Muscle of back (tissue), 11 donors: ENCODE data around the gene MRPL10. TPM values are rescaled to one million over a fixed set of nuclear protein-coding genes. Genes with fewer than 3 reads are reported as not detected.

Experiments used
- DNase-seq, 3 donors: peaks; one replicate each; pipeline versions ENCODE4 v3.0.0 to v3.0.0-alpha.2; 2013
- polyA plus RNA-seq, 10 donors: library from polyadenylated mRNA; unstranded; fragments of 120-200 nt; gene quantifications; one replicate each; pipeline ENCODE4 v1.2.1, GENCODE V29; 2013; ENCODE audit not compliant: insufficient read length in 10 of 10

Gene MRPL10
- polyA plus RNA-seq, 10 donors, result 42.9 to 58.5 (median 52.7) TPM

GRCh38 chr17:47862621-47863440 is 31.5 kb upstream of the MRPL10 start:
- DNase-seq, result peak in 1 of 3 donors; percentile 61

- DNase-seq, result no peak
Observed at GRCh38 chr17:47860386-47860785, 29.0 kb upstream of the MRPL10 start.

GRCh38 chr17:47857551-47858455 is 26.5 kb upstream of the MRPL10 start:
- no peak for DNase-seq

GRCh38 chr17:47856830-47857229 is 25.5 kb upstream of the MRPL10 start:
- DNase-seq, result no peak

GRCh38 chr17:47855737-47856136 is 24.4 kb upstream of the MRPL10 start:
- DNase-seq, result peak in 1 of 3 donors; percentile 51

- DNase-seq, result no peak
Observed at GRCh38 chr17:47853616-47854015, 22.3 kb upstream of the MRPL10 start.

- peak in 1 of 3 donors; percentile 43 for DNase-seq
Observed at GRCh38 chr17:47852113-47852949, 21.0 kb upstream of the MRPL10 start.

- no peak for DNase-seq
Observed at GRCh38 chr17:47851764-47852112, 20.4 kb upstream of the MRPL10 start.

- DNase-seq, result peak in 1 of 3 donors; percentile 43
Observed at GRCh38 chr17:47850692-47851573, 19.6 kb upstream of the MRPL10 start, which contains the start of gene SP6. TSS of gene SP6 (minus strand) at chr17:47851163. CDS start at chr17:47848429, 2,734 bp downstream.

- DNase-seq, result no peak
Observed at GRCh38 chr17:47850373-47850691, 19.0 kb upstream of the MRPL10 start.

- no peak for DNase-seq
Observed at GRCh38 chr17:47848198-47848513, 16.8 kb upstream of the MRPL10 start.

- no peak for DNase-seq
Observed at GRCh38 chr17:47847341-47848197, 16.2 kb upstream of the MRPL10 start.

- no peak for DNase-seq
Observed at GRCh38 chr17:47846716-47847340, 15.5 kb upstream of the MRPL10 start.

- DNase-seq, result no peak
Observed at GRCh38 chr17:47845716-47846075, 14.4 kb upstream of the MRPL10 start.

- DNase-seq, result no peak
Observed at GRCh38 chr17:47844814-47845715, 13.7 kb upstream of the MRPL10 start.

GRCh38 chr17:47844227-47844626 is 12.9 kb upstream of the MRPL10 start:
- DNase-seq, result no peak

GRCh38 chr17:47843391-47843730 is 12.0 kb upstream of the MRPL10 start:
- DNase-seq, result no peak

- no peak for DNase-seq
Observed at GRCh38 chr17:47841488-47842291, 10.3 kb upstream of the MRPL10 start.
